ENCODE measurements around the gene PPP1R13B.

PPP1R13B gene

DNA sequence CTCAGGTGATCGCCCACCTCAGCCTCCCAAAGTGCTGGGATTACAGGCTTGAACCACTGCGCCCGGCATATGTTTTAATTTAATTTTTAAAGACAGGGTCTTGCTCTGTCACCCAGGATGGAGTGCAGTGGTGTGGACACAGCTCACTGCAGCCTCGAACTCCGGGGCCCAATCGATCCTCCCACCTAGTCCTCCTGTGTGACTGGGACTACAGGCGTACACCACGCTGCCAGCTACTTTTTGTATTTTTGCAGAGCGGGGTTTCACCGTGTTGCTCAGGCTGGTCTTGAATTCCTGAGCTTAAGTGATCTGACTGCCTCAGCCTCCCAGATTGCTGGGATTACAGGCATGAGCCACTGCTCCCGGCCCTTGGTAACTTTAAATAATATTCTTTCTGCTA, 30.8 kb upstream of the PPP1R13B start:
- no peak for TF ChIP-seq CTCF (IDR thresholded peaks at IDR 0.05)
- H3K27ac Mint-ChIP-seq = no peak overlapping the region

DNA sequence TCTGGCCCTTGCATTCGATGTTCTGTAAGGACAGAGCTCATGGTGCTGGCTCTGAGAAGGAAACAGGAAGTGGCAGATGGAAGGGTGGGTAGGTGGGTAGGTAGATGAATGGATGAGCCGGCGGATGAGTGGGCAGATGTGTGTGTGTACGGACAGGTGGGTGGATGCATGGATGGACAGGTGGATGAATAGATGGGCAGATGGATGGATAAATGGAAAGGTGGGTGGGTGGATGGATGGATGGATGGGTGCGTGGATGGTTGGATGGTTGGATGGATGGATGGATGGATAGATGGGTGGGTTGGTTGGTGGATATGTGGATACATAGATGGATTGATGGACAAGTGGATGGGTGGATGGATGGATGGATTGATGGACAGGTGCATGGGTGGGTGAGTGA, 27.6 kb upstream of the PPP1R13B start:
- peaks cover 39% of the 10 kb centered on the region for H3K4me1 Mint-ChIP-seq
- H3K9me3 Mint-ChIP-seq = no peaks in the 10 kb centered on the region
- no peaks in the 10 kb centered on the region for H3K36me3 Mint-ChIP-seq (ENCODE audit: low read depth)
- peaks cover under 1% of the 10 kb centered on the region for H3K27me3 Mint-ChIP-seq (ENCODE audit: low read depth, poor library complexity)
- H3K27ac Mint-ChIP-seq = peak overlapping the region; percentile 8
- H3K4me3 Mint-ChIP-seq = no peak overlapping the region
- TF ChIP-seq CTCF (IDR thresholded peaks at IDR 0.05) = no peak
- DNase-seq = no peak

More for the DNA sequence above, 30.8 kb upstream of the PPP1R13B start:
- Mint-ChIP-seq H3K9me3 (no peaks in the 10 kb centered on the region), H3K4me3 (no peak overlapping the region), H3K4me1 (peaks cover 59% of the 10 kb centered on the region), H3K27me3 (ENCODE audit: low read depth, poor library complexity) (no peaks in the 10 kb centered on the region), H3K36me3 (ENCODE audit: low read depth) (no peaks in the 10 kb centered on the region)
- no peak for DNase-seq

DNA sequence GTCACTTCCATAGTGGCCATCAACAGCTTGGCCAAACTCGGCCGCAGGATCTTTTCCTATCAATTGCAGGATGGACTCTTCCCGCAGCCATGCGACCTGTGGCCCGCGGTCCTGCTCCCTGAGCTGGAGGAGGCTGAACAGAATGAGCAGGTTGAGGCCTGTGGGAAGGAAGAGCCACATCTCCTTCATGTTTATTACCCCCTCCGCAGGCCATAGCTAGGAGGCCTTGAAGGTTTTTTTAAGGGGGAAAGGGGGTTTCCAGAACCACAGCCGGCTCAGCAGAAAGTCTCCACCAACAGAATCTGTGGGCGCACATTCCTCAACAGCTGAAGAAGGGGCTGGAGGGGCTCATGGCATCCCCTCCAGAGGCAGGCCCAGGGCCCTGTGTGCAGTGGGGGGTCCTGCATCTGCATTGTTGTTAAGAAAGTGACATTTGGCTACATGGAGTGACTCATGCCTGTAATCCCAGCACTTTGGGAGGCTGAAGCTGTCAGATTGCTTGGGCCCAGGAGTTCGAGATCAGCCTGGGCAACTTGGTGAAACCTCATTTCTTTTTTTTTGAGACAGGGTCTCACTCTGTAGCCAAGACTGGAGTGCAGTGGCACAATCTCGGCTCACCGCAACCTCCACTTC, 25.2 kb upstream of the PPP1R13B start:
- no peak overlapping the region for H3K27ac Mint-ChIP-seq
- no peaks in the 10 kb centered on the region for H3K9me3 Mint-ChIP-seq
- H3K4me1 Mint-ChIP-seq = peaks cover 44% of the 10 kb centered on the region
- TF ChIP-seq CTCF (IDR thresholded peaks at IDR 0.05) = no peak
- DNase-seq = no peak
- peaks cover 8% of the 10 kb centered on the region for H3K27me3 Mint-ChIP-seq (ENCODE audit: low read depth, poor library complexity)
- H3K4me3 Mint-ChIP-seq = peak overlapping the region; percentile 67
- no peaks in the 10 kb centered on the region for H3K36me3 Mint-ChIP-seq (ENCODE audit: low read depth)

DNA sequence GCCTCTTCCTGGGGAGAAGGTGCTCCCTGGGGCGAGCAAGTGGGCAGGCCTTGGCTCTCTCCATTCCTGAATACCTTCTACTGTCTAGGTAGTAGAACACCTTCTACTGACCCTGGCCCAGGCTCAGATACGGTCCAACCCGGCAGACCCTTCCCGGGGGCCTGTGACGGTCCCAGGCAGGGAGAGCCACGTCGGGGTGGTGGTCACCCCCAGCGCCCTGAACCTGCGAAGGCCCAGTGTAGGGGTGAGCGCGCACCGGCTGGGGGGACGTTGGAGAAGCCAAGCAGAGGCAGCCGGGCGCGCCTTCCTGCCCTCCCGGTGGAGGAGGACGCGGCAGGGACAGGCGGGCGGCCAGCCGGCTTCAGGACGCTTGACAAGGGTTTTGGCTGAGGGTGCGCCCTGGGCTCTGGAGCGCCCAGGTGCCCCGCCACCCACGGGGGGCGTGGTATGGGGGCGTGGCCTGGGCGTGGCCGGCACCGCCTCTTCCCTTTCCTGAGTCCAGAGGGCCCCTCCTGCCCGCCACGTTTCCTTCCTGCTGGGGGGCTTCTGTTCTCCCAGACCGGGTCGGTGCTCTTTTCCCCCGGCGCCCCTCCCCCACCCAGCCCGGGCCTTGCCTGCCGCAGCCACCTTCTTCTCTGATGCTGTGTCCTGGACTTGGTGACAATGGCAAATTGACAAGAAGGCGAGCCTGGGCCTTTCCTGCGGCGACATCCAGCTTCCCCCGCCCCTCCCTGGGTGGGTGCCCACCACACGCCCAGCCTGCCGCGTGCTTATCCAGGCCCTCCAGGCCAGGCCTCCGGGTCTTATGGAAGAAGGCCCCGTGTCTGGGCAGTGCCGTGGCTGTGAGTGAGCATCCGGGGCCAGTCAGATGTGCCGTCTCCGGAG, 24.5 kb upstream of the PPP1R13B start:
- no peaks in the 10 kb centered on the region for H3K36me3 Mint-ChIP-seq (ENCODE audit: low read depth)
- no peak overlapping the region for H3K27ac Mint-ChIP-seq
- peaks cover 8% of the 10 kb centered on the region for H3K27me3 Mint-ChIP-seq (ENCODE audit: low read depth, poor library complexity)
- TF ChIP-seq CTCF (IDR thresholded peaks at IDR 0.05) = no peak
- DNase-seq = peak; percentile 66
- H3K9me3 Mint-ChIP-seq = no peaks in the 10 kb centered on the region
- peaks cover 44% of the 10 kb centered on the region for H3K4me1 Mint-ChIP-seq
- peak overlapping the region; percentile 67 for H3K4me3 Mint-ChIP-seq

- TF ChIP-seq CTCF (IDR thresholded peaks at IDR 0.05) = no peak
- Mint-ChIP-seq H3K27ac (no peak overlapping the region), H3K9me3 (no peaks in the 10 kb centered on the region), H3K4me3 (no peak overlapping the region), H3K27me3 (ENCODE audit: low read depth, poor library complexity) (peaks cover 8% of the 10 kb centered on the region), H3K4me1 (peaks cover 44% of the 10 kb centered on the region), H3K36me3 (ENCODE audit: low read depth) (no peaks in the 10 kb centered on the region)
- no peak for DNase-seq
Observed at GRCh38 chr14:103870891-103871595, 23.7 kb upstream of the PPP1R13B start.
